ENCODE results near the gene MBD2. TPM values are rescaled to one million over a fixed set of nuclear protein-coding genes. Genes with fewer than 3 reads are reported as not detected.

MBD2 gene
- total and polyA plus RNA-seq, 2 of the 8 experiments (the other 6 are each of a cell fraction or from before 2014, with no cell fraction given), result 36.2 to 52.7 TPM

- Histone ChIP-seq H3K4me2 (ENCODE audit: insufficient read depth in 1 of 2, low read depth in 2 of 2, low read length in 2 of 2) (no peak overlapping the region), H4K8ac (ENCODE audit: extremely low read depth, insufficient read depth, low read length) (no peak overlapping the region; the same call in 1 of the 2 replicates), H2BK20ac (ENCODE audit: low read length) (no peak overlapping the region), H3K79me1 (ENCODE audit: low read depth, low read length) (no peaks in the 10 kb centered on the region), H3K36me3 (ENCODE audit: control insufficient read depth in 2 of 4, insufficient read depth in 4 of 4, low read length in 3 of 4) (no peaks in the 10 kb centered on the region), H2BK120ac (replicated peaks; ENCODE audit: low read depth, low read length) (no peak overlapping the region), H2BK12ac (ENCODE audit: low read depth, low read length) (no peak overlapping the region), H3K27ac (ENCODE audit: low read depth, low read length) (no peak overlapping the region), H3K4me1 (replicated peaks in 1 of 4; ENCODE audit: control insufficient read depth in 3 of 4, insufficient read depth in 4 of 4, low read length in 3 of 4) (peaks cover 0 to 3% (median 0%) of the 10 kb centered on the region in 4 experiments; a peak in 1 of 7 replicates), H4K5ac (ENCODE audit: insufficient read length, low read depth, low read length) (no peak overlapping the region), H3K23me2 (ENCODE audit: low read depth, low read length) (no peaks in the 10 kb centered on the region), H3K56ac (replicated peaks; ENCODE audit: insufficient read length, low read depth, low read length) (no peak overlapping the region), H2AK5ac (ENCODE audit: low read depth, low read length) (no peak overlapping the region), H2BK15ac (ENCODE audit: low read length) (no peak overlapping the region), H2BK5ac (ENCODE audit: low read depth, low read length) (no peak overlapping the region), H4K91ac (replicated peaks; ENCODE audit: insufficient read length, low read length) (no peak overlapping the region), H3K14ac (ENCODE audit: insufficient read length) (no peak overlapping the region), H3K23ac (ENCODE audit: insufficient read length) (no peak overlapping the region), H3K9me3 (ENCODE audit: insufficient read depth in 2 of 2, low read depth in 1 of 2, low read length in 1 of 2) (no peaks in the 10 kb centered on the region; a peak in 1 of 4 replicates), H3K4ac (replicated peaks; ENCODE audit: insufficient read length, low read depth, low read length) (no peak overlapping the region), H4K20me1 (replicated peaks in 1 of 2; ENCODE audit: control insufficient read depth in 1 of 2, insufficient read depth in 2 of 2, low read length in 2 of 2) (no peaks in the 10 kb centered on the region), H3K27me3 (replicated peaks in 1 of 4; ENCODE audit: control insufficient read depth in 3 of 4, extremely low read depth in 1 of 4, insufficient read depth in 3 of 4, low read length in 3 of 4) (no peaks in the 10 kb centered on the region), H3K18ac (ENCODE audit: extremely low read depth, low read length) (no peak overlapping the region), H2AFZ (ENCODE audit: low read length) (no peak overlapping the region), H3K79me2 (ENCODE audit: control insufficient read depth in 1 of 2, insufficient read depth in 2 of 2, low read length in 2 of 2) (no peaks in the 10 kb centered on the region), H3K9ac (replicated peaks in 1 of 4; ENCODE audit: extremely low read depth in 1 of 4, low read depth in 3 of 4, low read length in 3 of 4) (no peak overlapping the region), H3K4me3 (ENCODE audit: extremely low read depth in 1 of 4, insufficient read depth in 2 of 4, low read depth in 3 of 4, low read length in 4 of 4) (no peak overlapping the region)
- FAIRE-seq, result no peak
- no peak for DNase-seq (ENCODE audit: low read depth in 1 of 2, low spot score in 2 of 2)
- TF ChIP-seq JUND (IDR thresholded peaks at IDR 0.05; ENCODE audit: low read length) (no peak), GTF2F1 (IDR thresholded peaks at IDR 0.05; ENCODE audit: borderline replicate concordance, low read depth, low read length) (no peak), TEAD4 (IDR thresholded peaks at IDR 0.05; ENCODE audit: low read depth, low read length) (no peak), YY1 (IDR thresholded peaks at IDR 0.05; ENCODE audit: low read depth, low read length) (no peak), EP300 (IDR thresholded peaks at IDR 0.05; ENCODE audit: borderline replicate concordance in 1 of 2, low read depth in 2 of 2, low read length in 2 of 2) (no peak), CEBPB (IDR thresholded peaks at IDR 0.05; ENCODE audit: low read depth, low read length) (no peak), BACH1 (IDR thresholded peaks at IDR 0.05; ENCODE audit: low read length) (no peak), KDM5A (IDR thresholded peaks at IDR 0.05; ENCODE audit: low read length) (no peak), KDM4A (IDR thresholded peaks at IDR 0.05; ENCODE audit: low read depth, low read length, severe bottlenecking) (no peak), CBX8 (IDR thresholded peaks at IDR 0.05; ENCODE audit: borderline replicate concordance, low read depth, low read length) (no peak), KDM1A (IDR thresholded peaks at IDR 0.05; ENCODE audit: borderline replicate concordance, low read length) (no peak), ASH2L (IDR thresholded peaks at IDR 0.05; ENCODE audit: low read length) (no peak), PHF8 (conservative IDR thresholded peaks at IDR 0.05; ENCODE audit: low read depth, low read length) (no peak), SUZ12 (IDR thresholded peaks at IDR 0.05; ENCODE audit: low read length) (no peak), SP4 (IDR thresholded peaks at IDR 0.05; ENCODE audit: low read length) (no peak)
- ChIA-PET POLR2A (ENCODE audit: partially characterized antibody) (interaction anchor here (1.0 to 2.0 kb wide), 3 partner anchors 11 to 29 kb away, joined by 3 to 9 read pairs (median 4); partner anchors contain the start of gene POLI), CTCF (ENCODE audit: partially characterized antibody) (interaction anchor here (1.0 to 1.9 kb wide), 4 partner anchors 12 to 30 kb away, joined by 3 to 10 read pairs (median 4); no protein-coding TSS in a partner anchor)
- 94% methylated on average over 13 of the region's 13 CpGs; no CpG with 5 or more reads in 1 of the 2 experiments for WGBS, 2 experiments (ENCODE audit: extremely low coverage in 1 of 2, insufficient coverage in 1 of 2, insufficient read length in 1 of 2, insufficient replicate concordance in 2 of 2, low coverage in 1 of 2, low lambda C conversion rate in 2 of 2, missing lambda C conversion rate in 1 of 2)
Observed at GRCh38 chr18:54240629-54241107, 16.2 kb upstream of the MBD2 start.

All from H1 (cell line).